Measurements from ENCODE around the gene BASP1.

The BASP1 gene

GRCh38 chr5:17230191-17230590 lies 12.8 kb downstream of the BASP1 start:
- ATAC-seq: no peak
- no peak for TF ChIP-seq RARB (CRISPR knock-in tag; IDR thresholded peaks at IDR 0.05)
- no peak for TF ChIP-seq SNAI2 (CRISPR knock-in tag; IDR thresholded peaks at IDR 0.05)
- TF ChIP-seq ZFP30 (CRISPR knock-in tag; IDR thresholded peaks at IDR 0.05): no peak
- TF ChIP-seq PATZ1 (CRISPR knock-in tag; IDR thresholded peaks at IDR 0.05; ENCODE audit: borderline replicate concordance): no peak
- no peak for TF ChIP-seq ARNTL (CRISPR knock-in tag; IDR thresholded peaks at IDR 0.05; ENCODE audit: borderline replicate concordance, low read depth)
- no peak for TF ChIP-seq ZNF70 (CRISPR knock-in tag; IDR thresholded peaks at IDR 0.05)
- no peak for TF ChIP-seq ZNF565 (CRISPR knock-in tag; conservative IDR thresholded peaks at IDR 0.05; ENCODE audit: low read depth)
- TF ChIP-seq GLIS3 (CRISPR knock-in tag; IDR thresholded peaks at IDR 0.05): no peak

- TF ChIP-seq ISL1 (CRISPR knock-in tag; IDR thresholded peaks at IDR 0.05): no peak
- TF ChIP-seq ZNF70 (CRISPR knock-in tag; IDR thresholded peaks at IDR 0.05): no peak
- TF ChIP-seq CSDC2 (CRISPR knock-in tag; IDR thresholded peaks at IDR 0.05): no peak
- TF ChIP-seq GLIS3 (CRISPR knock-in tag; IDR thresholded peaks at IDR 0.05): no peak
- no peak for TF ChIP-seq PATZ1 (CRISPR knock-in tag; IDR thresholded peaks at IDR 0.05; ENCODE audit: borderline replicate concordance)
- no peak for TF ChIP-seq PPARA (CRISPR knock-in tag; IDR thresholded peaks at IDR 0.05; ENCODE audit: borderline replicate concordance)
- no peak for TF ChIP-seq OSR1 (CRISPR knock-in tag; IDR thresholded peaks at IDR 0.05)
- ATAC-seq: no peak
Measured at GRCh38 chr5:17230808-17231525, 13.5 kb downstream of the BASP1 start.

- no peak for ATAC-seq
- no peak for TF ChIP-seq ZNF565 (CRISPR knock-in tag; conservative IDR thresholded peaks at IDR 0.05; ENCODE audit: low read depth)
- TF ChIP-seq ZFP3 (CRISPR knock-in tag; IDR thresholded peaks at IDR 0.05): no peak
- TF ChIP-seq ISL1 (CRISPR knock-in tag; IDR thresholded peaks at IDR 0.05): no peak
- TF ChIP-seq ARNTL (CRISPR knock-in tag; IDR thresholded peaks at IDR 0.05; ENCODE audit: borderline replicate concordance, low read depth): no peak
- no peak for TF ChIP-seq TOX (CRISPR knock-in tag; IDR thresholded peaks at IDR 0.05; ENCODE audit: borderline replicate concordance)
- TF ChIP-seq ZNF8 (CRISPR knock-in tag; IDR thresholded peaks at IDR 0.05): no peak
- no peak for TF ChIP-seq CREB5 (CRISPR knock-in tag; IDR thresholded peaks at IDR 0.05; ENCODE audit: low read depth)
- TF ChIP-seq POU6F1 (CRISPR knock-in tag; IDR thresholded peaks at IDR 0.05; ENCODE audit: borderline replicate concordance, low read depth): no peak
- no peak for TF ChIP-seq BACH2 (CRISPR knock-in tag; IDR thresholded peaks at IDR 0.05; ENCODE audit: borderline replicate concordance)
- no peak for TF ChIP-seq RARB (CRISPR knock-in tag; IDR thresholded peaks at IDR 0.05)
- no peak for TF ChIP-seq OSR1 (CRISPR knock-in tag; IDR thresholded peaks at IDR 0.05)
- no peak for TF ChIP-seq PATZ1 (CRISPR knock-in tag; IDR thresholded peaks at IDR 0.05; ENCODE audit: borderline replicate concordance)
- no peak for TF ChIP-seq TCF4 (CRISPR knock-in tag; IDR thresholded peaks at IDR 0.05; ENCODE audit: borderline replicate concordance)
- TF ChIP-seq GLIS3 (CRISPR knock-in tag; IDR thresholded peaks at IDR 0.05): no peak
- no peak for TF ChIP-seq TSHZ2 (CRISPR knock-in tag; IDR thresholded peaks at IDR 0.05)
- no peak for TF ChIP-seq PPARA (CRISPR knock-in tag; IDR thresholded peaks at IDR 0.05; ENCODE audit: borderline replicate concordance)
- TF ChIP-seq SNAI2 (CRISPR knock-in tag; IDR thresholded peaks at IDR 0.05): no peak
- TF ChIP-seq ZC3H10 (CRISPR knock-in tag; IDR thresholded peaks at IDR 0.05): no peak
Measured at GRCh38 chr5:17232405-17232804, 15.0 kb downstream of the BASP1 start.
